OCI-LY3 (cell line): ENCODE data around the gene VEGFC.

Experiments used
- H2AFZ ChIP-seq: fragments of 200-600, 300-600 bp; shearing (Covaris generic); 2 replicates; pipeline ENCODE4 v1.6.0; 2014; ENCODE audit warnings: antibody characterized with exemption, low read depth, low read length
- H3K27ac ChIP-seq: fragments of 200-600, 300-600 bp; sonication (generic); 2 replicates; pipeline ENCODE4 v1.5.1; 2014; ENCODE audit warnings: mild to moderate bottlenecking, low read length, moderate library complexity, mixed read lengths
- H3K27me3 ChIP-seq: fragments of 200-600, 300-600 bp; sonication (generic); 2 replicates; pipeline ENCODE4 v1.6.1; 2014; ENCODE audit warnings: low read depth, low read length, mixed read lengths
- H3K36me3 ChIP-seq: fragments of 200-600, 300-600 bp; sonication (generic); replicated peaks from 2 replicates; pipeline ENCODE3; 2014; ENCODE audit warnings: low read depth, low read length, mixed read lengths
- H3K4me1 ChIP-seq: fragments of 300-600, 200-600 bp; sonication (generic); 2 replicates; pipeline ENCODE4 v1.6.1; 2014; ENCODE audit warnings: low read length, mixed read lengths
- H3K4me2 ChIP-seq: fragments of 200-600, 300-600 bp; sonication (generic); 2 replicates; pipeline ENCODE4 v1.6.1; 2014; ENCODE audit warnings: low read length, mixed read lengths
- H3K4me3 ChIP-seq: fragments of 300-600, 200-600 bp; sonication (generic); 2 replicates; pipeline ENCODE4 v1.5.1; 2014; ENCODE audit warnings: antibody characterized with exemption, mild to moderate bottlenecking, low read length, moderate library complexity
- H3K79me2 ChIP-seq: fragments of 300-600, 200-600 bp; shearing (Covaris generic); 2 replicates; pipeline ENCODE4 v1.6.1; 2014; ENCODE audit warnings: mild to moderate bottlenecking, low read length, mixed read lengths
- H3K9ac ChIP-seq: fragments of 300-600, 200-600 bp; shearing (Covaris generic); 2 replicates; pipeline ENCODE4 v1.6.0; 2014; ENCODE audit warnings: mild to moderate bottlenecking, low read length, moderate library complexity
- H3K9me3 ChIP-seq: fragments of 200-600, 300-600 bp; shearing (Covaris generic); 2 replicates; pipeline ENCODE4 v1.6.1; 2014; ENCODE audit warnings: low read length, mixed read lengths; ENCODE audit not compliant: insufficient read depth
- H4K20me1 ChIP-seq: fragments of 200-600, 300-600 bp; sonication (generic); 2 replicates; pipeline ENCODE4 v1.6.1; 2016; ENCODE audit warnings: low read length, mixed read lengths; ENCODE audit not compliant: insufficient read depth
- CTCF ChIP-seq: fragments of 200-600, 300-600 bp; sonication (generic); IDR thresholded peaks from 2 replicates; pipeline ENCODE4 v1.5.1; 2014; ENCODE audit warnings: antibody characterized with exemption, low read length, low read depth
- EZH2phosphoT487 ChIP-seq: fragments of 200-600 bp; shearing (Covaris generic); IDR thresholded peaks from 2 replicates; pipeline ENCODE4 v1.6.1; 2018; ENCODE audit warnings: antibody characterized with exemption, mixed run types, low read depth

The VEGFC gene

GRCh38 chr4:176795441-176795840 lies 2.7 kb upstream of the VEGFC start:
- Histone ChIP-seq H3K4me2 (no peak overlapping the region), H4K20me1 (no peaks in the 10 kb centered on the region), H3K9me3 (no peaks in the 10 kb centered on the region), H3K4me1 (no peaks in the 10 kb centered on the region), H2AFZ (no peak overlapping the region), H3K27me3 (no peaks in the 10 kb centered on the region), H3K79me2 (no peaks in the 10 kb centered on the region), H3K9ac (no peak overlapping the region), H3K27ac (no peak overlapping the region), H3K4me3 (no peak overlapping the region), H3K36me3 (no peaks in the 10 kb centered on the region)
- TF ChIP-seq EZH2phosphoT487, result no peak

DNA sequence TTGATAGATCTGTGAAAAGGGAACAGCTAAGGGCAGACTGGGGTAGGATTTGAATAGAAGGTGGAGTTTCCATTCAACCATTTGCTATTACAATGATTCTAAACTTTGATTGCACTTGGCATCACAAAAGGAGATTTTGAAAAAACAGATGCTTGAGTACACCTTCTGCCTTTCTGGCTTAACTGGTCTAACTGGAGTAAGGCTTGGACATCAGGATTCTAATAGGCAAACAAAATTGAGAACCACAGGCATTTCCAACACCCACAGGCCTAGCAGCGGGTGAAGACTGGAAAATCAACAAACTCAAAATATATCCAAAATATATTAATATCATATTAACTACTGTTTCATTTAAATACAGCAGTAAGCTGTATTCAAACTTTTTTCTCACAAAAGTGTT lies 1.9 kb upstream of the VEGFC start:
- Histone ChIP-seq H3K27ac (no peak overlapping the region), H3K79me2 (no peaks in the 10 kb centered on the region), H3K4me1 (no peaks in the 10 kb centered on the region), H3K9ac (no peak overlapping the region), H3K4me2 (no peak overlapping the region), H4K20me1 (no peaks in the 10 kb centered on the region), H3K36me3 (no peaks in the 10 kb centered on the region), H3K9me3 (no peaks in the 10 kb centered on the region), H3K4me3 (no peak overlapping the region), H3K27me3 (no peaks in the 10 kb centered on the region), H2AFZ (no peak overlapping the region)
- TF ChIP-seq EZH2phosphoT487, result no peak
- no peak for TF ChIP-seq CTCF

GRCh38 chr4:176794151-176794550 lies 1.4 kb upstream of the VEGFC start:
- H3K4me2 ChIP-seq, result no peak overlapping the region

GRCh38 chr4:176793060-176793605 lies 411 bp upstream of the VEGFC start:
- H3K27me3 ChIP-seq, result no peaks in the 10 kb centered on the region
- no peaks in the 10 kb centered on the region for H3K9me3 ChIP-seq
- H3K9ac ChIP-seq, result no peak overlapping the region
- H3K4me1 ChIP-seq, result no peaks in the 10 kb centered on the region
- H2AFZ ChIP-seq, result no peak overlapping the region
- H3K79me2 ChIP-seq, result no peaks in the 10 kb centered on the region
- TF ChIP-seq EZH2phosphoT487, result no peak
- TF ChIP-seq CTCF, result no peak
- H3K4me2 ChIP-seq, result no peak overlapping the region
- H3K36me3 ChIP-seq, result no peaks in the 10 kb centered on the region
- no peaks in the 10 kb centered on the region for H4K20me1 ChIP-seq
- H3K27ac ChIP-seq, result no peak overlapping the region
- no peak overlapping the region for H3K4me3 ChIP-seq

More at GRCh38 chr4:176794151-176794550, 1.4 kb upstream of the VEGFC start:
- no peak overlapping the region for H3K4me3 ChIP-seq
- no peak overlapping the region for H3K9ac ChIP-seq
- no peaks in the 10 kb centered on the region for H3K9me3 ChIP-seq
- H2AFZ ChIP-seq, result no peak overlapping the region
- H3K36me3 ChIP-seq, result no peaks in the 10 kb centered on the region
- no peak for TF ChIP-seq CTCF
- no peak for TF ChIP-seq EZH2phosphoT487
- H3K79me2 ChIP-seq, result no peaks in the 10 kb centered on the region
- H3K27me3 ChIP-seq, result no peaks in the 10 kb centered on the region
- H3K27ac ChIP-seq, result no peak overlapping the region
- no peaks in the 10 kb centered on the region for H3K4me1 ChIP-seq
- no peaks in the 10 kb centered on the region for H4K20me1 ChIP-seq
